Cardiac fibroblast (primary cell): ENCODE results near the gene TNIK.

Source experiments
- DNase-seq, 2 donors: peaks; one replicate each; pipeline versions ENCODE4 v3.0.0 to v3.0.0-alpha.2; 2010; ENCODE audit warnings: low read depth in 2 of 2
- H3K4me3 ChIP-seq, 2 donors: replicated peaks in 1 of 2; 1 replicate in 1 of 2; 2 replicates in 1 of 2; pipeline ENCODE4 v1.5.1; 2011; ENCODE audit warnings: low read depth in 2 of 2, low read length in 2 of 2, mild to moderate bottlenecking in 2 of 2, moderate library complexity in 1 of 2
- CTCF ChIP-seq: IDR thresholded peaks from one replicate; pipeline ENCODE4 v1.5.1; 2011; ENCODE audit warnings: low read depth, mild to moderate bottlenecking, low read length, inconsistent platforms

The TNIK gene

GRCh38 chr3:171362575-171362974, 97.6 kb downstream of the TNIK start:
- no peak for TF ChIP-seq CTCF
- H3K4me3 ChIP-seq: no peak overlapping the region
- DNase-seq: no peak

GRCh38 chr3:171358881-171359198, 101.4 kb downstream of the TNIK start:
- DNase-seq: no peak
- no peak overlapping the region for H3K4me3 ChIP-seq
- TF ChIP-seq CTCF: no peak

GRCh38 chr3:171358181-171358880, 101.9 kb downstream of the TNIK start:
- TF ChIP-seq CTCF: no peak
- H3K4me3 ChIP-seq: no peak overlapping the region
- peak in 1 of 2 donors; percentile 50 for DNase-seq

GRCh38 chr3:171357721-171358120, 102.5 kb downstream of the TNIK start:
- no peak overlapping the region for H3K4me3 ChIP-seq
- DNase-seq: no peak
- no peak for TF ChIP-seq CTCF

- no peak for TF ChIP-seq CTCF
Observed at GRCh38 chr3:171356251-171356650, 104.0 kb downstream of the TNIK start.

GRCh38 chr3:171354706-171355582, 105.3 kb downstream of the TNIK start:
- DNase-seq: no peak
- H3K4me3 ChIP-seq: no peak overlapping the region
- no peak for TF ChIP-seq CTCF

More at GRCh38 chr3:171356251-171356650, 104.0 kb downstream of the TNIK start:
- DNase-seq: peak in 1 of 2 donors; percentile 54
- H3K4me3 ChIP-seq: no peak overlapping the region
